Measurements from ENCODE around the gene FOXL2.
A peak's percentile ranks its signal among the peaks of the same experiment; 100 is the strongest.

FOXL2 gene

GRCh38 chr3:138945709-138946662 lies 951 bp downstream of the FOXL2 start:
- DNase-seq (ENCODE audit: low read depth) = no peak

GRCh38 chr3:138944929-138945708 lies 1.8 kb downstream of the FOXL2 start:
- DNase-seq (ENCODE audit: low read depth) = no peak

DNA sequence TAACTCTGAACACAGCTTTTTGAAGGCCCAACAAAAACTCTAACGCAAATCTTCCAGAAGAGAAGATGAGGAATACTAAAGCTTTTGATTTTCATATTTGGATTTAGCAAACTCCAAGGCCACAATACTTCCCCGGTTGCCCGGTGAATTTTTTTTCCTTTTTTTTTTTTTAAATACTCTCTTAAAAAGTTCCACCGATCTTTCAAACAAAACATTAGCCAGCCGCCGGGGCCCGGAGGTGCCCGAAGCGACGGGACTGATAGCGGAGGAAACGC lies 2.3 kb downstream of the FOXL2 start:
- DNase-seq (ENCODE audit: low read depth) = no peak

DNA sequence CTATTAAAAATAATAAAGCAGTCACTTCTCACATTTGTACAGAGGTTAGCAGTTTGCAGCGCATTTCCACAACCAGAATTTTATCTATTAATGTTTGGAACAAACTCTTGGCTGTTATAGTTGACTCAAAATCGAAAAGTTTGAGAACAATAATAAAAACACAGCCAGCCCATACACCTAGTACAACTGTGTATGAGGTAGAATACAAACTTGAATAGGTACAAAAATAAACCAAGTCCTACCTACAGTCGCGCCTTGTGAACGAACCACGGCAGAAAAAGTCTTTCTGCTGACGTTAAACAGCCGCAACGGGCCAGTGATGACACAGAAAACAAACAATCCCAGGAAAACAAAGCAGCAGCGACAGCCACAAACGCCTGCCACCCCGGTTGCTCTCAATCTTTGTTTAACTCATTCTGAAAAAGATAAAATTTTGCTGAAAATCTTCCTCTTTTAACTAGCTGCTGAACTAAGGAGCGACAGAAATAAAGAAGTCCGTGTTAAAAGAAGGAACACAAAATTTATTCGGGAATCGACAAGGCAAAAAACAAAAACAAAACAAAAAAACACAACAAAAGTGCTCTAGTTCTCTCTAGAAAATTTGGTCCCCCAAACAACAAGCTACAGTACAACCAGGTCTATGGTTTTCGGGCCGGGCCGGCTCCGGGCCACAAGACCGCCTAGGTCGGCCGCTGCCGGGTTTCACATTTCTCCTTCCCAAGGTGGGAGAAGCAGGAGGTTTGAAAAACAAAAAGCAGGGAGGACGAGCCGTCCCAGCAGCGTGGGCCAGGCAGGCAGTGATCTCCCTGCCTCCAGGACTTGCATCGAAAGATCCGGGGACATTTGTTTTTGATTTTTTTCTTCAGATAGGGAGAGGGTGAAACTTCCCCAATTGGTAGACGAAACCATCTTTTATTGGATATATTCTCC lies 2.9 kb downstream of the FOXL2 start:
- DNase-seq (ENCODE audit: low read depth) = no peak

- DNase-seq (ENCODE audit: low read depth) = no peak
Observed at GRCh38 chr3:138942861-138943623, 3.9 kb downstream of the FOXL2 start.

GRCh38 chr3:138942271-138942670 lies 4.7 kb downstream of the FOXL2 start:
- no peak for DNase-seq (ENCODE audit: low read depth)

- DNase-seq (ENCODE audit: low read depth) = no peak
Observed at GRCh38 chr3:138941259-138941885, 5.6 kb downstream of the FOXL2 start.

- no peak for DNase-seq (ENCODE audit: low read depth)
Observed at GRCh38 chr3:138940446-138940845, 6.5 kb downstream of the FOXL2 start.

GRCh38 chr3:138939561-138940241 lies 7.2 kb downstream of the FOXL2 start:
- no peak for DNase-seq (ENCODE audit: low read depth)

DNA sequence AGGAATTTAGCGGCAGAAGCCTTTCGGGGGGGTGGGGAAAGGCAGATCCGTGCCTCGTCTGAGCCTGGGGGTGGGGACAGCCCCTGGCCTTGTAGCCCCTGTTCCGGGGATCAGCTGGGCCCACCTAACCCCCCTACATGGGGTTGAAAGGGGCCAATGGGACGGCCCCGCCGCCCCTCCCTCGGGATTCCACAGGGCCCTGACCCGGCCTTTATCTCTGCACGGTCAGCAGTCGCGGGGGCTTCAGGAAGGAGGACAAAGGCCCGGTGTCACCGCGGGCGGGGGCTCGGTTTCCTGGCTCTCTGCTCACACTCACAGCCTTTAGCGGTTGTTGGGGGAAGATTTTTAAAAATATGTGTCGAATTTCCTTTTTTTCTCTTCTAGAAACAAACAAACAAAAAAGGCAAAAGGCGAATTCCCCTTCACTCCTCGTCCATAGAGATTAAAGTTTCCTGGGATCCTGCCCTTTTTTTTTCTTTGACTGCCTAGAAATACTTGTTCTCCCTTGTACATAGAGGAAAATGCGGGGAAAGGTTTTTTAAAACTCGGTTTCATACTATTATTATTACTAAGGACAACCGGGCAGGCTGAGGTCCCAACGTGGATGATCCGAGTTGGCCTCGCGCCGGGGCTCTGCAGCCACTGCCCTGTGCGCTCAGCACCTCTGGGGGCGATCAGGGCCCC lies 7.9 kb downstream of the FOXL2 start:
- DNase-seq (ENCODE audit: low read depth) = no peak

DNA sequence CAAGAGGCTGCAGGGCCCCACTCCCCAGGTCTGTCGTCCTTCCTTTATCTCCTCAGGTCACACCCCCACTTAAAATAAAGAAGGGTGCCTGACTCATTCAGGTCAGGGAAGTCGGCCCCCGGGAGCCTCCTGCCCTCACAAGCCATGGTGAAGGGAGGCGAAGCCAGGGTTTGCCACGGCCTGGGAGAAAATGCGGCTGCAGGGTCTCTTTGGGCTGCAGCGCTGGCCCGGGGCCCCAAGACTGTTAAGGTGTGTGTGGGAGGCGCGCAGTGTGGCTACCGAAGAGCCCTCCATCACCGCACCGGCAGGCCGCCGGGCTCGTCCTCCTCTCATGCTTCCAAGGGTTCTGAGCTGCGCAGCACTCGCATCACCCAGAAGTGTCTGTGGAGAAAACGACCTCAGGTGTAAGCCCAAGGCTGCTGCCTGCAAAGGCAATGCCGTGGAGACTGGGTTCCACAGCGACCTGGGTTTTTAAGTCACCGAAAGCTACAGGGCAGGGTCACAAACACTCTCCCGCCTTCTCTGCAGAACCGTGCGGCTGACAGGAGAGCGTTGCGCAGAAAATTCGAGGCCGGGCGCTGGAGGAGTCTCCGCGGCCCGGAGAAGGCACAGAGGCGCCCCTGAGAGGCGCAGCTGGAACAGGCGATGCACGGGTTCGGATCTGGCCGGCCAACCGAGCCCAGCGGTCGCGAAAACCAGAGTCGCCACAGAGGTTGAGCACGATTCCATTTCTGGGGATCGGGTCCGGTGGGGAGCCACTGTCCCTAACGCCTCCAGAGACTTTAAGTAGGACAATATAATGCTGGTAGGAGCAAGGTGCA lies 8.7 kb downstream of the FOXL2 start:
- no peak for DNase-seq (ENCODE audit: low read depth)

- no peak for DNase-seq (ENCODE audit: low read depth)
Observed at GRCh38 chr3:138937690-138938055, 9.3 kb downstream of the FOXL2 start.

DNA sequence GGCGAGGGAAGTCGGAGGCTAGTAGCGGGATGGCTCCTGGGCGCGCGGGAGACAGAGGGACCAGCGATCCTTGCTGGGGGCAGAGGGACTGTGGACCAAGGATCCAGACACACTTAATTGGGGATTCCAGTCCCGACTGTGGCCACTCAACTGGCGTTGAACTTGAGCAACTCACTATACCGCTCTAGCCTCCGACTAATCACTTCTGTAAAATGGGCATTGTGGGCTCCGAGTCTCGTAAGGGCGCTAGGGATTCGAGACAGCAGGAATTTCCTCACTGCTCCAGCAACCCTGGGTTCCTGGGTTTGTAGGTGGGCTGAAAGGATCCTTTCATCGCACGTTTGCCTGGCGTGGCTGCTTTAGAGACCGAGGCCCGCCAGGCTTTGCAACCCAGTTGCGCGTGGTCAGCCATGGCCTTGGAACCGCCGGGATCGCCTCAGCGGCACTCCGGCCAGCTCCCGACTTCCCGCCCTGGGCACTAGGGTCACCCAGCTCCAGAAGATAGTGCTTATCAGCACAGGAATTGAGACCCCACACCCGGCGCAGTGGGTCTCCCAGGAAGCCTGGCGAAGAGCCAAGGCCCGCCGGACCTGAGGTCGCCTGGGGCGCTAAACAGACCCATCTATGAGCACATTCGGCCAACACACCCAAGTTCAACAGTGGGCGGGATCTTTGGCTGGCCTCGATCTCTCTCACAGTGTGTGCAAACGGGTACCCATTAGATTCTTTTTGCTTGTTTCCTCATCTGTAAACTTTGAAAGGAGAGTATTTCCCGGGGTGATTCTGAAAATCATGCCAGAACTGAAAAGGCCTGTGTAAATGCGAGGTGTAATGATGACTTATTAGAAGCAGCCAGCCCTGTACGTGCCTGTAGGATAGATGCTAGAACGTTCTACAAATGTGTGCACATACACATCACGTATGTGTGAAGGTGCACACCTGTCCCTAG lies 9.9 kb downstream of the FOXL2 start:
- no peak for DNase-seq (ENCODE audit: low read depth)

GRCh38 chr3:138935863-138936740 lies 10.8 kb downstream of the FOXL2 start:
- peak; percentile 61 for DNase-seq (ENCODE audit: low read depth)

- no peak for DNase-seq (ENCODE audit: low read depth)
Observed at GRCh38 chr3:138935505-138935862, 11.5 kb downstream of the FOXL2 start.

- DNase-seq (ENCODE audit: low read depth) = no peak
Observed at GRCh38 chr3:138933981-138934691, 12.8 kb downstream of the FOXL2 start.
